AG10803 (cell line): ENCODE data around the gene NELL2.

Experiments used
- DNase-seq: peaks from one replicate; pipeline ENCODE4 v3.0.0; 2010; ENCODE audit warnings: low read depth
- H3K4me3 ChIP-seq: 2 replicates; pipeline ENCODE4 v1.5.1; 2011; ENCODE audit warnings: mild to moderate bottlenecking, low read length, control low read depth
- CTCF ChIP-seq: conservative IDR thresholded peaks from 2 replicates; pipeline ENCODE4 v1.5.1; 2011; ENCODE audit warnings: mild to moderate bottlenecking, low read length, control low read depth, inconsistent platforms

Gene NELL2

GRCh38 chr12:44817687-44818086 is 58.4 kb downstream of the NELL2 start:
- H3K4me3 ChIP-seq: no peak overlapping the region
- no peak for DNase-seq
- TF ChIP-seq CTCF: no peak

GRCh38 chr12:44816446-44817017 is 59.6 kb downstream of the NELL2 start:
- TF ChIP-seq CTCF: no peak
- H3K4me3 ChIP-seq: no peak overlapping the region
- no peak for DNase-seq

GRCh38 chr12:44812062-44812461 is 64.1 kb downstream of the NELL2 start:
- DNase-seq: no peak
- no peak overlapping the region for H3K4me3 ChIP-seq
- no peak for TF ChIP-seq CTCF

GRCh38 chr12:44804068-44804467 is 72.0 kb downstream of the NELL2 start:
- TF ChIP-seq CTCF: no peak
- DNase-seq: no peak
- no peak overlapping the region for H3K4me3 ChIP-seq

GRCh38 chr12:44795970-44796369 is 80.1 kb downstream of the NELL2 start:
- H3K4me3 ChIP-seq: no peak overlapping the region
- DNase-seq: no peak
- no peak for TF ChIP-seq CTCF

- no peak for DNase-seq
- no peak overlapping the region for H3K4me3 ChIP-seq
- TF ChIP-seq CTCF: no peak
Measured at GRCh38 chr12:44788731-44789130, 87.4 kb downstream of the NELL2 start.

- H3K4me3 ChIP-seq: no peak overlapping the region
- TF ChIP-seq CTCF: no peak
- no peak for DNase-seq
Measured at GRCh38 chr12:44780221-44780790, 95.8 kb downstream of the NELL2 start.
